IPS-15b (cell line): ENCODE measurements around the gene NAT8.
"Not testable (repeated sequence)": the region's sequence is repeated elsewhere in the genome, so short reads cannot be mapped to it uniquely, and the experiment has no call there.

Experiments
- H3K27me3 ChIP-seq: one replicate; pipeline ENCODE4 v1.6.1; 2013; ENCODE audit warnings: low read length; ENCODE audit not compliant: control insufficient read depth, insufficient read depth
- H3K36me3 ChIP-seq: one replicate; pipeline ENCODE4 v1.6.1; 2013; ENCODE audit warnings: low read length; ENCODE audit not compliant: control insufficient read depth, insufficient read depth
- H3K4me1 ChIP-seq: one replicate; pipeline ENCODE4 v1.6.1; 2013; ENCODE audit warnings: mild to moderate bottlenecking, low read length; ENCODE audit not compliant: control insufficient read depth, insufficient read depth
- H3K4me3 ChIP-seq: one replicate; pipeline ENCODE4 v1.5.1; 2013; ENCODE audit warnings: low read depth, low read length
- H3K9ac ChIP-seq: one replicate; pipeline ENCODE4 v1.6.1; 2013; ENCODE audit warnings: low read depth, mild to moderate bottlenecking, low read length
- H3K9me3 ChIP-seq: one replicate; pipeline ENCODE4 v1.6.1; 2013; ENCODE audit warnings: mild to moderate bottlenecking, low read length; ENCODE audit not compliant: control insufficient read depth, insufficient read depth

The NAT8 gene, protein sequence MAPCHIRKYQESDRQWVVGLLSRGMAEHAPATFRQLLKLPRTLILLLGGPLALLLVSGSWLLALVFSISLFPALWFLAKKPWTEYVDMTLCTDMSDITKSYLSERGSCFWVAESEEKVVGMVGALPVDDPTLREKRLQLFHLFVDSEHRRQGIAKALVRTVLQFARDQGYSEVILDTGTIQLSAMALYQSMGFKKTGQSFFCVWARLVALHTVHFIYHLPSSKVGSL

GRCh38 chr2:73642338-73643018 lies at the start of gene NAT8:
TSS of gene NAT8 (minus strand) at chr2:73642422. CDS start at chr2:73641628, 794 bp downstream.
- peaks cover 7% of the 10 kb centered on the region for H3K9me3 ChIP-seq
- H3K4me3 ChIP-seq = no peak within 1 kb of the TSS
- no peak within 1 kb of the TSS for H3K9ac ChIP-seq
- no peaks in the 10 kb centered on the region for H3K36me3 ChIP-seq
- H3K27me3 ChIP-seq = no peaks in the 10 kb centered on the region
- H3K4me1 ChIP-seq = no peaks in the 10 kb centered on the region

GRCh38 chr2:73690372-73691088 lies 48.3 kb upstream of the NAT8 start:
- not testable (repeated sequence) for H3K4me1 ChIP-seq, H3K36me3 ChIP-seq, H3K4me3 ChIP-seq, H3K9ac ChIP-seq, H3K27me3 ChIP-seq, H3K9me3 ChIP-seq

DNA sequence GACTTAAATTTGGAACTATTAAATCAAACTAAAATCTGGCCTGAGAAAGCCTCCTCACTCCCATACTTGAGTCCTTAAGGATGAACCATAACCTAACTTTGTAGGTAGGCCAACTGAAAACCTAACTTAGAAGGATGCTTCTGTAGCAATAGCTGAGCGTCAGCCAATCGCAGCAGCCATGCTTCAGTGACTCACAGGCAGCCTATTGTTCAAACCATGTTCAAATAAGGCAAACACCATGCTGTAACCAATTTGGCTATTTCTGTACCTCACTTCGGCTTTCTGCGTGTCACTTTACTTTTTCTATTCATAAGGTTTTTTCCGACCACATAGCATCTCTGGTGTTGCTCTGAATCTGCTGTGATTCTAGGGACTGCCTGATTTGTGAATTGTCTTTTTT lies 46.3 kb upstream of the NAT8 start:
- H3K9me3 ChIP-seq, H3K4me1 ChIP-seq: not testable (repeated sequence)

DNA sequence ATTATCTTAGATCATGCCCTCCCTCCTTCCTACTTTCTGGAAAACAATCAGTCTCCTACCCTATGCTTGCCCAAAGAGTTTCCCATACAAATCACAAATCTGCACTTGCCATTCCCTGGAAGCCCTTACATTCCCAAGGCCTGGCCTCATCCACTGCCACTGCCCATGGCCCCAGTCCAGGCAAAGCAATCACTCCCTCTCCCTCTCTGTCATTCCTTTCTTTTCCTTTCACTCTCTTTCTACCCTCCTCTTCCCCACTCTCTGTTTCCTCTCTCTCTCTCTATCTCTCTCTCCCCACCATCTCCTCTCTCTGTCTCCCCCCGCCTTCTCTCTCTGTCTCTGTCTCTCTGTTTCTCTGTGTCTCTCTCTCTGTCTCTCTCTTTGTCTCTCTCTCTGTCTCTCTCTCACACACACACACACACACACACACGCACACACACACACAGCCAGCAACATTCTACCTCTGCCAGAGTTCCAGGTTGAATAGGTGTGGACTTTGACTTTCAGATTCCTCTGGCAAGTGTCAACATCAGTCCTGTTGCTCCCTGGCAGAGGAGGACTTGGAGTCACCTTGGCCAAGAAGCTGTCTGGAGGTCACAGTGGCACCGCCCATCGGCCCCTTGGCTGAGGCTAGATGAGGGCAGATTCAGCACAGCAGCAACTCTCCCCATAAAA lies 43.7 kb upstream of the NAT8 start:
- no peak overlapping the region for H3K4me3 ChIP-seq
- no peak overlapping the region for H3K9ac ChIP-seq
- no peaks in the 10 kb centered on the region for H3K27me3 ChIP-seq
- H3K9me3 ChIP-seq = no peaks in the 10 kb centered on the region
- no peaks in the 10 kb centered on the region for H3K36me3 ChIP-seq
- H3K4me1 ChIP-seq = no peaks in the 10 kb centered on the region

More for the DNA sequence above, 46.3 kb upstream of the NAT8 start:
- not testable (repeated sequence) for H3K27me3 ChIP-seq, H3K4me3 ChIP-seq, H3K9ac ChIP-seq, H3K36me3 ChIP-seq

DNA sequence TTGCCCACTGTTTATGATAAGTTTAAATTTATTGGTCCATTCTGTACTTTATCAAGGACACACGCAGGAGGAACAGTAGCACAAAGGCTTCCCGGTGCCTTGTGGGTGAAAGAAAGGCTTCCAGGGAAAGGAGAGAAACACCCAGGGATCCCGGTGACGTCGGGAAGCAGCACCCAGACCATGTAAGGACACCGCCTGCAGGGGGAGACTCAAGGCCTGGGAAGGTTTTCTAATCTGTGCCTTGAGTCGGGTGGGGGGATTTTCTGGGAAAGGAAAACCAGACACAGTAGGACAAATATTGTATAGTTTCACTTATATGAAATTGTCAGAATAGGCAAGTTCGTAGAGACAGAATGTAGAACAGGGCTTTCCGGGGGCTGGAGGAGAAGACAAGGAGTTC lies 42.7 kb upstream of the NAT8 start:
- H3K36me3 ChIP-seq = not testable (repeated sequence)

DNA sequence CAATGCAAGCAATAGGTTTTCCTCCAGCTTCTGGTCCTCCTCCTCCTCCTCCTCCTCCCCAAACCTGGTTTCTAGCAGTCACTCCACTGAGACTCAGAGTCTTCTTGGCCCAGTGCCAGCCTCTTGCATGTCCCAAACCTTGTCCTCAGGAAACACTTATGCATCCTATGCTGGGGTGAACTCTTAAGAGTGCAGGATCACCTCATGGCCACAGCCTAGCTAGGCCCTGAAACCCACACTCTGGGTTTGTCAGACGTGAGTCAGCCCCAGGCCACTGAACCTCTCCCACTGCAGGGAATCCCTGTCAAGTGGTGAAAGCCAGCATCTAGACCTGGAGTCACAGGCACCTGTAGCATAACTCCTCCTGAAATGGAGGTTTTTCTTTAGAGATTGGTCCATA lies 42.1 kb upstream of the NAT8 start:
- not testable (repeated sequence) for H3K36me3 ChIP-seq, H3K27me3 ChIP-seq, H3K9me3 ChIP-seq, H3K4me1 ChIP-seq, H3K9ac ChIP-seq, H3K4me3 ChIP-seq

More for the DNA sequence above, 42.7 kb upstream of the NAT8 start:
- not testable (repeated sequence) for H3K27me3 ChIP-seq, H3K9me3 ChIP-seq, H3K4me3 ChIP-seq, H3K4me1 ChIP-seq, H3K9ac ChIP-seq

GRCh38 chr2:73679951-73680571 lies 37.8 kb upstream of the NAT8 start:
- not testable (repeated sequence) for H3K36me3 ChIP-seq, H3K9me3 ChIP-seq, H3K4me3 ChIP-seq, H3K27me3 ChIP-seq, H3K9ac ChIP-seq, H3K4me1 ChIP-seq

DNA sequence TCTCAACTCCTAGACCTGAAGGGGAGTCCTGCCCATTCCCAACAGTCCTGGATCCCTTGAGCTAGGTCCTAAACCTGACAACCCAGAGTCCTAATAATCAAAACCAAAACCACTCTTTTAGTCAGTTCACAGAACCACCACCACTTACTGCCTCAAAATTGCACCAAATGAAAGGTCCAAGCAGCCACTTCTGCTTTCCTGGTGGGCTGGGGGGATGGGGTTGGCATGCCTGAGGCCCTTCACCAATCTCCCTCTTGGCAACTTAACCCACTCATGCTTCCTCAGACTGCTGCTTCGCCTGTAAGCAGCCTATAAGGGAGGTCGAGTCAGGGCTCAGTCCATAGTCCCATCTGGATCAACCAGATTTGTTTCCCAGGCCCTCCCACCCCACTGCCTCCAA lies 37.0 kb upstream of the NAT8 start:
- not testable (repeated sequence) for H3K36me3 ChIP-seq, H3K4me1 ChIP-seq, H3K4me3 ChIP-seq, H3K9me3 ChIP-seq, H3K9ac ChIP-seq, H3K27me3 ChIP-seq

DNA sequence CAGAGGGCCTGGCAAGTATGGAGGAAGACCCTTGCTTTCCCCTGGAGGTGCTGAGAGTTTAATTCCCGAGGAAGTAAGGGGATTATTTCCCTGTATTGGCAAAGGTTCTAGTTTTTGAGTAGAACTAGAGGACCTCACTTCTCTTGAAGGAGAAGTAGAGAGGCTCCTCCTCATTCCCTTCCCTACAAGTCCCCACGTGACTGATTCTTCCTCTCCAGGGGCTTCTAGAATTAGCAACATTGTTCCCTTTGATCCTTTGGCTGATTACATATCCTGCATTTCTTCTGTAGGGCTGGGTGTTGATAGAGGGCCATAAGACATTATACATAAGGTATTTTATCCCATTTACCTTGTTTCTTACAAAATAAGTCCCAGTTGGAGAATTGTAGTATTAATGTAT lies 35.8 kb upstream of the NAT8 start:
- H3K27me3 ChIP-seq, H3K4me3 ChIP-seq, H3K9ac ChIP-seq, H3K9me3 ChIP-seq, H3K4me1 ChIP-seq, H3K36me3 ChIP-seq: not testable (repeated sequence)

DNA sequence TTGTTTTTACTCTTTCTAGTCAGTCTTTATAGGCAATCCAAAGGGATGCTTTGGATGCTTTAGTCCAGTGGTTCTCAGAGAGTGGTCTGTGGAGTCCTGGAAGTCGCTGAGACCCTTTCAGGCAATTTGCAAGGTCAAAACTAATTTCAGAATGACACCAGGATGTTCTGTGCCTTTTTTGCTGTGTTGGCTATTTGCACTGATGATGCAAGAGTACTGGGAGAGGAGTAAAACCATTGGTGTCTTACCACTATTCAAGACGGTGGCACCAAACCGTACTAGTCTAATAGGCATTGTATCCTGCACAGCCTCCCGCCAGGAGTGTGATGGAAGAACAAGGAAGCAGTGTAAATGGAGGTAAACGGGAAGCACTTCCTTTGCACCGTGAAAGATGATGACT lies 34.0 kb upstream of the NAT8 start:
- H3K4me3 ChIP-seq, H3K36me3 ChIP-seq, H3K4me1 ChIP-seq, H3K27me3 ChIP-seq, H3K9me3 ChIP-seq, H3K9ac ChIP-seq: not testable (repeated sequence)

DNA sequence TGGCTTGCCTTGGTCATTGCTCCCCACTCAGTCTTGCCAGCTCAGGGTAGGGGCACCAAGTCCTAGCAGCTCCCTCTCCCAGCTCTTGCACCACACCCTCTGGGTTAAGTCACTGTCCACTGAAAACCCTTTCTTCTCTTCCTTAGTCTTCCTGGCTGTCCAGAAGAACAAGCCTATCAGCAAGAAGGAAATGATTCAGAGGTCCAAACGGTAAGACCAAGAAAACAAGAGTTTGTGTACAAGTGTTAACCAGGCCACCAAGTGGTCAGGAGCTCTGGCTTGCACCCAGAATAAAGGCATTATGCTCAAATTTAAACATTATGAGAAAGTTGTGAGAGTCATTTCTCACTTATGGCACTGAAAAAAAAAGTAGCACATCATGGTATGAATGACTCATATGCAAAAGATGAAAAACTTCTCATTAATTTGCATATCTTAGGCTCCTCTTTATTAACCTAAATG lies 32.5 kb upstream of the NAT8 start:
- H3K27me3 ChIP-seq, H3K36me3 ChIP-seq, H3K9ac ChIP-seq, H3K4me3 ChIP-seq, H3K9me3 ChIP-seq, H3K4me1 ChIP-seq: not testable (repeated sequence)
